ENCODE measurements around the gene RHOF. TPM values are rescaled to one million over a fixed set of nuclear protein-coding genes. Genes with fewer than 3 reads are reported as not detected.
"Not testable (repeated sequence)": the region's sequence is repeated elsewhere in the genome, so short reads cannot be mapped to it uniquely, and the experiment has no call there.

The RHOF gene
- total RNA-seq, 1 experiment from 2014 or later, result 5.3 TPM

DNA sequence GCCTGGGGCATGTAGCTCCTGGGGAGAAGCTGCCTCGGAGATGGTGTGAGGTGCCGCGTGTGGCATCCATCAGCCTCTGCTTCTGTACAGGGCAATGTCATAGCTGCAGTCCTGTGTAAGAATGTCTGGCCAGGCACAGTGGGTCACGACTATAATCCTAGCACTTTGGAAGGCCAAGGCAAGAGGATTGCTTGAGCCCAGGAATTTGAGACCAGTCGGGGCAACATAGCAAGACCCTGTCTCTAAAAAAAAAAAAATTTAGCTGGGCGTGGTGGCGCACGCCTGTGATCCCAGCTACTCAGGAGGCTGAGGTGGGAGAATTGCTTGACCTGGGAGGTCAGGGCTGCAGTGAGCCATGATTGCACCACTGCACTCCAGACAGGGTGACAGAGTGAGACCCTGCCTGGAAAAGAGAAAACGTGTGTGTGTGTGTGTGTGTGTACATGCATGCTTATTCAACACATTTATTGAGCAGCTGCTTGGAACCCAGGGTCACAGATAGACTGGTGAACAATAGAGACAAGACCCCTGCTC is 24.1 kb downstream of the RHOF start:
- no peak for DNase-seq (ENCODE audit: low read depth, low spot score)
- in situ Hi-C loops (cut with HindIII; ENCODE audit: low pct_unique_long_range_greater_than_20kb, low sequenced_read_pairs), result no loop called here

DNA sequence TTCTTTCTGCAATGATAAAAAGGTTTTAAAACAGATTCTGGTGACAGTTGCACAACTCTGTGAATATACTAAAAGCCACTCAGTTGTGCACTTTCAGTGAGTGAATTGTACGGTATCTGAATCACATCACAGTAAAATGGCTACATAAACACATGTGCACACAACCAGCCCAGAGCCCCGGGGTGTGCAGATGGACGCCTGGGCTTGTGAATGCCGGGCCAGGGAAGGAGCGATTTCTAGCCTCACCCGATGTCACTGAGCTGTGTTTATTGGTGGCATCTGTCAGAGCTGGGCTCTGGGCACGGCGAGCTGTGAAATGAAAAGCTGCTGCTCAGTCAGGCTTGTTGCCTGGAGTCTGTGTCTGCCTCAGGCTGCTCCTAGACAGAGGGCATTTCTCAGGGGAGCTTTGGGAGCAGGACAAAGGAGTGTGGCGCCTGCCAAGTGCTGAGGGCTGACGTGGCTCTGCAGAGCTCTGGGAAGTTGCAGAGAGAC is 25.9 kb downstream of the RHOF start:
- in situ Hi-C loops (cut with HindIII; ENCODE audit: low pct_unique_long_range_greater_than_20kb, low sequenced_read_pairs), result no loop called here
- no peak for DNase-seq (ENCODE audit: low read depth, low spot score)

DNA sequence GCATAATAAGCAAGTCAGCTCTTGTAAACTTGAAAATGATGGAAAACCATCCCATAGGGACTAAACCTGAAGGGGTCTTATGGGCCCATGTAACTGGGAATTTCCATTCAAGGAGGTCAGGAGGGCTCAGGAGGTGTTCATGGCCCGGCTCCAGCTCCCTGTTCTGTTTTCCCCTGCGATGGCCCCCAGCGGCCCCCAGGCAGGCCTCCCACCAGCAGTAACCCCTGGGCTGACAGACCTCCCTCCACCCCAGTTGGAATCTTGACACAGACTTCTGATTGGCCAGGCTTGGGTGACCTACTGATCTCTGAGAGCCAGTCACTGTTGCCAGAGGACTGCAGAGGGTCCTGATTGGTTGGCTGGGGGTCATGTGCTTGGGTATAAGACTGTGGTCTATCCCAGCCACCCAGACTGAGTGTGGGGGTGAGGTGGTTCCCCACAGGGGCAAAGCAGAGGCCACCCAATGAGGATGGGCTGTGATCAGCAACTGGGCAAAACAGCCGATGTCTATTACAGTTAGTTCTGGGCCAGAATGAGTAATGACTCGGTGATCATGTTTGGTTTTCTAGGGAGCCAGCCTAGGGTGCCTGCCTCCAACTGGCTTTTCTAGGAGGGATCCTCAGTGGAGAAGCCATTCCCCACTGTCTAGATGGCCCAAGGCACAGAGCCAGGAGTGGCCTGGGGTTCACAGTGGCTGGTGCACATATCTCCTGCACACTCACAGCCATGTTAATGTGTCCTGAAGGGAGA is 27.0 kb downstream of the RHOF start:
- in situ Hi-C loops (cut with HindIII; ENCODE audit: low pct_unique_long_range_greater_than_20kb, low sequenced_read_pairs), result no loop called here
- DNase-seq (ENCODE audit: low read depth, low spot score), result peak; percentile 51

- no peak for DNase-seq (ENCODE audit: low read depth, low spot score)
- in situ Hi-C loops (cut with HindIII; ENCODE audit: low pct_unique_long_range_greater_than_20kb, low sequenced_read_pairs), result no loop called here
Measured at GRCh38 chr12:121765573-121765972, 27.9 kb downstream of the RHOF start.

- in situ Hi-C loops (cut with HindIII; ENCODE audit: low pct_unique_long_range_greater_than_20kb, low sequenced_read_pairs), result no loop called here
- DNase-seq (ENCODE audit: low read depth, low spot score), result no peak
Measured at GRCh38 chr12:121764808-121765207, 28.7 kb downstream of the RHOF start.

GRCh38 chr12:121762269-121762668 is 31.2 kb downstream of the RHOF start:
- DNase-seq (ENCODE audit: low read depth, low spot score), result no peak
- in situ Hi-C loops (cut with HindIII; ENCODE audit: low pct_unique_long_range_greater_than_20kb, low sequenced_read_pairs), result no loop called here

GRCh38 chr12:121758536-121758935 is 35.0 kb downstream of the RHOF start:
- in situ Hi-C loops (cut with HindIII; ENCODE audit: low pct_unique_long_range_greater_than_20kb, low sequenced_read_pairs); DNase-seq (ENCODE audit: low read depth, low spot score): not testable (repeated sequence)

DNA sequence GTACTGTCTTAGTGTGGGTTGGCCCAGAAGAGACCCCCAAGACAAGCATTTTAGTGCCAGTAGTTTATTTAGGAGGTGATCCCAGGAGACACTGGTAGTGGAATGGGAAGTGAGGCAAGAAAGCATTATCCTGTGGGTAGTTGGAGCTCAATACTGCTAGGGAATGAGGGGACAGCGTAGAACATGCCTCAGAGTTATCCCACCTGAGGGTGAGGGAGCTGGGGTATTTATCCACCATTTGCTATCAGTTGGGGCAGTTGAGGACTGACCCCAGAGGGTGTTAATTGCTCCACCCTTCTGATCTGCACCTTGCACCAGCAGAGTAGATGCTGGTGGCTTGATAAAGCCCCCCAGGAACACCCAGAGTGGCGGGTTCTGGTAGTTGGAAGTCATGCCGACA is 37.9 kb downstream of the RHOF start:
- DNase-seq (ENCODE audit: low read depth, low spot score), result no peak
- in situ Hi-C loops (cut with HindIII; ENCODE audit: low pct_unique_long_range_greater_than_20kb, low sequenced_read_pairs), result no loop called here

GRCh38 chr12:121754836-121755235 is 38.7 kb downstream of the RHOF start:
- DNase-seq (ENCODE audit: low read depth, low spot score), result no peak
- in situ Hi-C loops (cut with HindIII; ENCODE audit: low pct_unique_long_range_greater_than_20kb, low sequenced_read_pairs), result no loop called here

DNA sequence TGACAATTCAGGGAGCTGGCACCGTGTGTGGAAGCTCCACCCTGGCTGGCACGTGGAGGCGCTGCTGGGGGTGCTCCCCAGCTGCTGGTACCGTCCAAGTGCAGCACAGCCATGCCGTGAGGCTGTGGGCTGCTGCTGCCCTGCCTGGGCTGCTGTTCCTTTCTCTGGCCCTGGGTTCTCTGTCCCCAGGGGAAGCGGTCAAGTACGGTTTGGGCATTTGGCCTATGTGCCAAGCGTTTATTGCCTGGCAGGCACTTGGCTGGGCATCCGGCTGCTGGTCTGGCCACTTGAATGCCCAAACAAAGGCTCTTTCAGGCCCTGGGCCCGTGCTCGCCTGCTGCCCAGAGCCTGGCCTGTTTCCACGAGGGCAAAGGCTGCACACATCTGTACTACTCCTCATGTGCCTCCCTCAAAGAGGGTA is 39.6 kb downstream of the RHOF start:
- in situ Hi-C loops (cut with HindIII; ENCODE audit: low pct_unique_long_range_greater_than_20kb, low sequenced_read_pairs), result no loop called here
- DNase-seq (ENCODE audit: low read depth, low spot score), result peak; percentile 88

DNA sequence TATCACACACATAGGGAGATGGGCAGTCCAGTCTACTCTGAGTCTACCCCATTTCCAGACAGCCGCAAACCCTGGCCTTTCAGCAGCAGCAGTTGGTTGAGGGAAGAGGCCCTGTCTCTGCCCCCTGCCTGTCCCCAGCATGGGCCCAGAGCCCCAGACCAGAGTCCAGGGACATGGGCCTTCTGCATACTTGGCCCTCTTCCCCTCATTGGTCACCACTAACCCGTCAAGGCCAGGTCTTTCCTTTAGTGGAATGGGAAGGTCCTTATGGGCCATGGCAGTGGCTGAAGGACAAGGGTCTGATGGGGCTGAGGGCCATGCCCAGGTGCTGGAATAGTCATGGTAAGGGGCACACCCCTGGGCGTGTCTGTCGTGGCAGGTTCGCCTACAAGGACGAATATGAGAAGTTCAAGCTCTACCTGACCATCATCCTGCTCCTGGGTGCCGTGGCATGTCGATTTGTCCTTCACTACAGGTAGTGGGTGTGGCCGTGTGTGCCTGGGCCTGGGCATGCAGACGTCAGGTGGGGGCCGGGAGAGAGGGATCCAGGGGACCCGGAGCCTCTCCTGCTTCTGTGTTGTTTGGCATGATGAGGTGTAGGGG is 41.6 kb downstream of the RHOF start:
- DNase-seq (ENCODE audit: low read depth, low spot score), result no peak
- in situ Hi-C loops (cut with HindIII; ENCODE audit: low pct_unique_long_range_greater_than_20kb, low sequenced_read_pairs), result no loop called here

DNA sequence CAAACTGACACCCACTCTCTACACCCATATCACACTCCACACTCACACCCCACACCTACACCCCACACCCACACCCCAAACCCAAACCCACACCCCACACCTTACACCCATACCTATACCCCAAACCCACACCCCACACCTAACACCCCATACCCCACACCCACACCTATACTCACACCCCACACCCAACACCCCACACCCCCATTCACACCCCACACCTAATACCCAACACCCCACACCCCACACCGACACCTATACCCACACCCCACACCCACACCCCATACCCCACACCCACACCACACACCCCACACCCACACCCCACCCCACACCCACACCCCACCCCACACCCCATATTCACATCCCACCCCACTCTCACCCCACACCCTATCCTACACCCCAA is 42.5 kb downstream of the RHOF start:
- no peak for DNase-seq (ENCODE audit: low read depth, low spot score)
- in situ Hi-C loops (cut with HindIII; ENCODE audit: low pct_unique_long_range_greater_than_20kb, low sequenced_read_pairs), result no loop called here

- no peak for DNase-seq (ENCODE audit: low read depth, low spot score)
- in situ Hi-C loops (cut with HindIII; ENCODE audit: low pct_unique_long_range_greater_than_20kb, low sequenced_read_pairs), result no loop called here
Measured at GRCh38 chr12:121750507-121750955, 43.0 kb downstream of the RHOF start.

- in situ Hi-C loops (cut with HindIII; ENCODE audit: low pct_unique_long_range_greater_than_20kb, low sequenced_read_pairs), result no loop called here
- no peak for DNase-seq (ENCODE audit: low read depth, low spot score)
Measured at GRCh38 chr12:121749267-121749666, 44.2 kb downstream of the RHOF start.

DNA sequence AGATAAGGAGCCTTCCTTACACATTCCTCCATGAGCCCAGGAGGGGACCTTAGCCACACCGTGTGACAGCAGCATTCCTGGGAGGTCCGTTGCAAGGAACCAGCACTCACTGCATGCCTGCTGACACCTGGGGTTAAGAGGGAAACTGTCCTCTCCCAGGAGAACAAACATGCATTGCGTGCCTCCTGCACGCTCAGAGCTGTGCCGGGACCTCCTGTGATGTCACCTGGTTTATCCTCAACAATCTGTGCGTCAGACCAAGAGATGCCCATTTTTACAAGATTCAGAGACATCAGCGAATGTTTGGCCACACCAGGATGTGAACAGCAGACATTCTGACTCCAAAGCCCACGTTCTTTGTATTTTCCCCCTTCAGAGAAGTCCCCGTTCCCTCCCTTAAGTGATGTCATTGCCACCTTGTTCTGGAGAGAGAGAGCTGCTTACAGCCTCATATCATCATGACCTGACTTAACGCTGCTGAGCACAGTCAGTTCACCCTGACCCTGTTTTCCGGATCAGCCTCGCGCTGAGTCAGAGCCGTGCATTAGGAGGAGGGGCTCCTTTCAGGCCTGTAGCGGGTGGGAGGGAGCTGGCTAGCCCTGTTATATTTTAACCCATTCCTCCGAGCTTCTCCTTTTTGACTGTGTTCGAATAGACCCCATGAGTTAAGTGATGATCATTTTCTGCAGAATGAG is 44.8 kb downstream of the RHOF start:
- in situ Hi-C loops (cut with HindIII; ENCODE audit: low pct_unique_long_range_greater_than_20kb, low sequenced_read_pairs), result no loop called here
- DNase-seq (ENCODE audit: low read depth, low spot score), result peak; percentile 18

DNA sequence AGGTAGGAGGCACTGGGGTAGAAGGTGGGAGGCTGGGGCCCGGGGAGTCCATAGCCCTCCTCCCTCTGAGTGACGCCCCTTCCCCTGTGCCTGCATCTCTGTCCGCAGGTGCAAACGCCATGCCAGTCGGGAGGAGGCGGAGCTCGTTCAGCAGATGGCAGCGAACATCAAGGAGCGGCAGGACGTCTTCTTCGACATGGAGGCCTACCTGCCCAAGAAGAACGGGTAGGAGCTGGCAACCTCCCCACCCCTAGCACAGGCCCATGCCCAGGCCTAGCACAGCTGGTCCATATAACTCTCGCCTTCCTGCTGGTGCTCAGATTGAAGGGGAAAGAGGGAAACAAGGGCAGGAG is 45.3 kb downstream of the RHOF start:
- in situ Hi-C loops (cut with HindIII; ENCODE audit: low pct_unique_long_range_greater_than_20kb, low sequenced_read_pairs), result no loop called here
- no peak for DNase-seq (ENCODE audit: low read depth, low spot score)

- DNase-seq (ENCODE audit: low read depth, low spot score); in situ Hi-C loops (cut with HindIII; ENCODE audit: low pct_unique_long_range_greater_than_20kb, low sequenced_read_pairs): not testable (repeated sequence)
Measured at GRCh38 chr12:121745545-121745944, 47.9 kb downstream of the RHOF start.

DNA sequence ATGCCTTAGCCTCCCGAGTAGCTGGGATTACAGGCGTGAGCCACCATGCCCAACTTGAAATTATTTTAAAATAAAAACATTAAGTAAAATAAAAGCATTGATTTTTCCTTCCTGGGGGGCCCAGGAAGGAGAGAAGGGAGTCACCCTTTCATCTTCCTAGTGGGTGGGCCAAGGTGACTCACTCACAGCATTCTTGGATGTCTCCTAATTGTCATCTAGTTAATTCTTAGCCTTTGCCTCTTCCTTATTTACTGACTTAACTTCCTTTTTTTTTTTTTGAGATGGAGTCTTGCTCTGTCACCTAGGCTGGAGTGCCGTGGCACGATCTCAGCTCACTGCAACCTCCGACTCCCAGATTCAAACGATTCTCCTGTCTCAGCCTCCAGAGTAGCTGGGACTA is 51.7 kb downstream of the RHOF start:
- in situ Hi-C loops (cut with HindIII; ENCODE audit: low pct_unique_long_range_greater_than_20kb, low sequenced_read_pairs), result no loop called here
- no peak for DNase-seq (ENCODE audit: low read depth, low spot score)
